ENCODE data around the gene ZNF324B. TPM values are rescaled to one million over a fixed set of nuclear protein-coding genes. Genes with fewer than 3 reads are reported as not detected.
A peak's percentile ranks its signal among the peaks of the same experiment; 100 is the strongest.

The ZNF324B gene
- total RNA-seq, 1 experiment from 2014 or later = 4.3 TPM

- intact Hi-C loops (cut with micrococcal nuclease; ENCODE audit: unreplicated experiment) = no loop called here
- BruUV-seq (replicated peaks) = no TSS peak
- Histone ChIP-seq H3K4me3 (no peak overlapping the region), H3K9me2 (ENCODE audit: insufficient read depth) (no peaks in the 10 kb centered on the region), H3F3A (ENCODE audit: insufficient read depth, low read depth) (no peaks in the 10 kb centered on the region), H2AFZ (no peak overlapping the region), H3K4me1 (replicated peaks; ENCODE audit: insufficient read depth) (no peaks in the 10 kb centered on the region), H3K36me3 (ENCODE audit: low read depth) (no peaks in the 10 kb centered on the region), H4K20me1 (ENCODE audit: insufficient read depth) (no peaks in the 10 kb centered on the region), H3K79me2 (ENCODE audit: low read depth) (peaks cover 13% of the 10 kb centered on the region; the same call in 1 of the 2 replicates), H3K4me2 (peak overlapping the region; percentile 93), H3K27me3 (ENCODE audit: insufficient read depth, low read depth) (no peaks in the 10 kb centered on the region), H3K27ac (no peak overlapping the region), H3K9me3 (ENCODE audit: insufficient read depth, low read depth) (no peaks in the 10 kb centered on the region)
- ChIA-PET CTCF (no interaction called here), POLR2A (ENCODE audit: unreplicated experiment) (no interaction called here)
- TF ChIP-seq EZH2 (IDR thresholded peaks at IDR 0.05; ENCODE audit: low read depth) (no peak), CTCF (conservative IDR thresholded peaks at IDR 0.05) (no peak)
- no peak for DNase-seq
These were observed 46.3 kb downstream of the ZNF324B start for GRCh38 chr19:58497634-58498170.

DNA sequence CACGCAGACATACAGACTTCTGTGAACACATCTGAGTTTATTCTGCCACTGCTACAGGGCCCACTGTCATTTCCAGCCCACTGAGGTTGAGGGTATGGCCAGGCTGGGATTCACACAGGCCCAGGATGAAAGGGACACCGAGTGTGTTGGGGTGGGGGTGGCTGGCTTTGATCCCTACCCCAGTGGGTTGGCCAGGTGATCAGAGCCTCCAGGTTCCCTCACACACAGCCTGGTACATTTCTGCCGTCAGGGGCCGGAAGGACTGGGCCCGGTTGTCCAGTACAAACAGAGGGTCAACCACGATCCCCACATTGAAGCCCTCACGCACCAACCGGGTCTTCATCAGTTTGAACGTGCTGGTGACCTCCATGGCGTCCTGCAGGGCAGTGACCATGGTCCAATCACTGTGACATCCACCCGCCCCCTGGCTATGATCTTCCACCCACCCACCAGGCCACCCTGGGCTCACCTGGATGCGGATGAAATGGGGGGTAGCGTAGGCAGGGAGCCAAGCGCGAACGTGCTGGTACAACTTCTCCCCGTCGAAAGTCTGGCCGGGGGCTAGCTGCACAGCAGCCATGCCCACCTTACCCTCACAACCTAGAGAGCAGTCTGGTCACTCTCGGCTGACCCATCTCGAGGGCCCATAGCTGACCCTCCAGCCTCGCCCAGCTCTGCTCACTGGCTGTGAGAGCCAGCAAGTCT lies 47.0 kb downstream of the ZNF324B start:
- no peaks in the 10 kb centered on the region for H3K9me3 ChIP-seq (ENCODE audit: insufficient read depth, low read depth)
- BruUV-seq (replicated peaks) = TSS peak; percentile 46
- H4K20me1 ChIP-seq (ENCODE audit: insufficient read depth) = no peaks in the 10 kb centered on the region
- peaks cover 13% of the 10 kb centered on the region; the same call in 1 of the 2 replicates for H3K79me2 ChIP-seq (ENCODE audit: low read depth)
- no peaks in the 10 kb centered on the region for H3K9me2 ChIP-seq (ENCODE audit: insufficient read depth)
- no peak for DNase-seq
- POLR2A ChIA-PET (ENCODE audit: unreplicated experiment) = interaction anchor here (0.7 kb wide), 1 partner anchor 9 kb away, joined by 3 read pairs; no protein-coding TSS in a partner anchor
- H3K4me1 ChIP-seq (replicated peaks; ENCODE audit: insufficient read depth) = no peaks in the 10 kb centered on the region
- no peaks in the 10 kb centered on the region for H3F3A ChIP-seq (ENCODE audit: insufficient read depth, low read depth)
- CTCF ChIA-PET = no interaction called here
- H3K36me3 ChIP-seq (ENCODE audit: low read depth) = no peaks in the 10 kb centered on the region
- H3K27ac ChIP-seq = no peak overlapping the region
- TF ChIP-seq EZH2 (IDR thresholded peaks at IDR 0.05; ENCODE audit: low read depth) (no peak), CTCF (conservative IDR thresholded peaks at IDR 0.05) (no peak)
- H3K4me3 ChIP-seq = peak overlapping the region; percentile 84
- intact Hi-C loops (cut with micrococcal nuclease; ENCODE audit: unreplicated experiment) = loop anchor here (1.0 kb wide), 1 partner anchor 22 kb away; the partner anchor contains the start of gene ZNF446
- H3K4me2 ChIP-seq = peak overlapping the region; percentile 93
- H2AFZ ChIP-seq = peak overlapping the region; percentile 87
- H3K27me3 ChIP-seq (ENCODE audit: insufficient read depth, low read depth) = no peaks in the 10 kb centered on the region

- no peaks in the 10 kb centered on the region for H3K27me3 ChIP-seq (ENCODE audit: insufficient read depth, low read depth)
- ChIA-PET POLR2A (ENCODE audit: unreplicated experiment) (interaction anchor here (0.6 to 1.1 kb wide), 4 partner anchors 10 to 137 kb away, joined by 3 to 4 read pairs (median 4); partner anchors contain the start of genes ZNF497 and ZNF584), CTCF (no interaction called here)
- peak overlapping the region; percentile 88 for H3K4me3 ChIP-seq
- no peaks in the 10 kb centered on the region for H3K9me3 ChIP-seq (ENCODE audit: insufficient read depth, low read depth)
- no peaks in the 10 kb centered on the region for H3F3A ChIP-seq (ENCODE audit: insufficient read depth, low read depth)
- H3K4me1 ChIP-seq (replicated peaks; ENCODE audit: insufficient read depth) = no peaks in the 10 kb centered on the region
- peak; percentile 92 to 97 for DNase-seq
- intact Hi-C loops (cut with micrococcal nuclease; ENCODE audit: unreplicated experiment) = loop anchor here (1.0 kb wide), 1 partner anchor 23 kb away; the partner anchor contains the start of gene ZNF446
- TF ChIP-seq CTCF (conservative IDR thresholded peaks at IDR 0.05) (no peak), EZH2 (IDR thresholded peaks at IDR 0.05; ENCODE audit: low read depth) (no peak)
- peak overlapping the region; percentile 99 for H2AFZ ChIP-seq
- BruUV-seq (replicated peaks) = TSS peak; percentile 85
- H3K4me2 ChIP-seq = peak overlapping the region; percentile 98
- H4K20me1 ChIP-seq (ENCODE audit: insufficient read depth) = no peaks in the 10 kb centered on the region
- H3K79me2 ChIP-seq (ENCODE audit: low read depth) = peaks cover 13% of the 10 kb centered on the region; the same call in 1 of the 2 replicates
- H3K27ac ChIP-seq = no peak overlapping the region
- H3K9me2 ChIP-seq (ENCODE audit: insufficient read depth) = no peaks in the 10 kb centered on the region
- no peaks in the 10 kb centered on the region for H3K36me3 ChIP-seq (ENCODE audit: low read depth)
These were observed 47.9 kb downstream of the ZNF324B start for GRCh38 chr19:58499021-58499927.

Measured in PC-9 (cell line).